HG03558 (cell line): Measurements from ENCODE around the gene TMEM61.
"Not testable (repeated sequence)": the region's sequence is repeated elsewhere in the genome, so short reads cannot be mapped to it uniquely, and the experiment has no call there.

Experiments used
- ATAC-seq: cut with Tn5 transposase; IDR thresholded peaks from one replicate; pipeline ENCODE4 v1.9.1; 2021; ENCODE audit warnings: moderate number of reproducible peaks; ENCODE audit not compliant: unreplicated experiment; ENCODE audit errors: extremely low read depth

Gene TMEM61

DNA sequence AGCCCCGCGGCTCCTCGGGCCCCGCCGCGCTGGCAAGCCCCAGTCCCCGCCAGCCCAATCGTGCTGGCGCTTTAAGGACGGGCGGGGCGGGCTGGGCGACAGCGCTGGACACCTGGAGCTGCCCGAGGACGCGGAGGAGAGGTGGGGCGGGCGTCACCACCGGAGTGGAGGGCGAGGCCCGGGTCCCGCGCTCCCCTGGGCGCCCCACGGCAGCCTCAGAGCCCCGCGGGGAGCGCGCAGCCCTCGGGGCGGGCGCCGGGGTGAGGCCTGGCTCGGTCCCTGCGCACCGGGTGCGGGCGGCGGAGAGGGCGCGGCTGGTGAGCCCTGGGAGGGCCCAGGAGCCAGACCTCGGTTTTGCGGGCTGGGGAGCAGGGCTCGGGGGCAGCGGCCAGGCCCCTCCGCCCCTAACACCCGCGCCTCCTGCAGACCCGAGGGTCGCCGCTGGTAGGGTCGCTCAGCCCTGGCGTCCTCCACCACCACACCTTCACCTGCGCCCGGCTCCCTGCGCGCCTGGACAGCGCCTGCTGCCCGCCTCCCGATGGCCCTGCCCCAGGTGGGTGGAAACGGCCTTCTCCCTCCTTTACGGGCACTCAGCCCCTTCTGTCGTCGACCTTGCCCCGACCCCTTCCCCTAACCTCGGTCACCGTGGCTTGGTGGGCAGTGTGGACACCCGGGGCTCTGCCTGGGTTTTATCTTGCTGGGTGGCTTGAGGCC lies at the start of gene TMEM61:
Gene TMEM61 (plus strand): TSS at position 101 of the 714 bp plus-strand sequence. CDS start 438 bp downstream, at position 539.
- no peak for ATAC-seq

DNA sequence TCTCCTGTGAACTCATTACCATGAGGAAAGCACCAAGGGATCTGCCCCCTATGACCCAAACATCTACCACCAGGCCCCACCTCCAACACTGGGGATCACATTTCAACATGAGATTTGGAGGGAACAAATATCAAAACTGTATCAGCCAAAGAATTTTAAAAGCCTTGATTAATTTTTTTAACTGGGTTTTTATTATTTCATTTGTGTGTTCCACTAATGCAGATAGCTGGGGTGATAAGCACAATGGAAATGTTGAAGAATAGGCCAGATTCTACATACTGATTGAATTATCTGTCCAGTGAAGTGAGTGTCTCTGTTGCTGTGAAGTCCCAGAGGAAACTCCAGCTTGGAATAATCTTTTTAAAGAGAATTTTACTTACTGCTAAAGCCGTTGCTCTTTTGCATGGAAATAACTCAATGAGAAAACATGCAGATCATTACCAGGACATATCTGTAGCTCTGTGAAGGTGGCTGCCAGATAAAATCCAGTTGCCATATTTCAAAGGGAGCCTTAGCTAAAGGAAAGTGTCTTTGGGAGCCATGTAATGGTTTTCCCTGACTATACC lies 49.1 kb upstream of the TMEM61 start:
- ATAC-seq: no peak

GRCh38 chr1:54934081-54934480 lies 46.3 kb upstream of the TMEM61 start:
- not testable (repeated sequence) for ATAC-seq

GRCh38 chr1:54934869-54935268 lies 45.6 kb upstream of the TMEM61 start:
- ATAC-seq: no peak

- ATAC-seq: no peak
These were observed 43.6 kb upstream of the TMEM61 start for GRCh38 chr1:54936791-54937190.

GRCh38 chr1:54937469-54937868 lies 43.0 kb upstream of the TMEM61 start:
- ATAC-seq: no peak

DNA sequence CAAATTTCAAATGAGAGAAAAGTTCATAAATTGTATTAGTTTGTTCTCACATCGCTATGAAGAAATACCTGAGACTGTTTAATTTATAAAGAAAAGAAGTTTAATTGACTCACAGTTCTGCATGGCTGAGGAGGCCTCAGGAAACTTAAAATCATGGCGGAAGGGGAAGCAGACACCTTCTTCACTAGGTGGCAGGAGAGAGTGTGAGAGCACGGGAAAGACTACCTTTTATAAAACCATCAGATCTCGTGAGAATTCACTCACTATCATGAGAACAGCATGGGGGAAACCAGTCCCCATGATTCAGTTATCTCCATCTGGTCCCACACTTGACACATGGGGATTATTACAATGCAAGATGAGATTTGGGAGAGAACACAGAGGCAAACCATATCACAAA lies 41.5 kb upstream of the TMEM61 start:
- not testable (repeated sequence) for ATAC-seq

DNA sequence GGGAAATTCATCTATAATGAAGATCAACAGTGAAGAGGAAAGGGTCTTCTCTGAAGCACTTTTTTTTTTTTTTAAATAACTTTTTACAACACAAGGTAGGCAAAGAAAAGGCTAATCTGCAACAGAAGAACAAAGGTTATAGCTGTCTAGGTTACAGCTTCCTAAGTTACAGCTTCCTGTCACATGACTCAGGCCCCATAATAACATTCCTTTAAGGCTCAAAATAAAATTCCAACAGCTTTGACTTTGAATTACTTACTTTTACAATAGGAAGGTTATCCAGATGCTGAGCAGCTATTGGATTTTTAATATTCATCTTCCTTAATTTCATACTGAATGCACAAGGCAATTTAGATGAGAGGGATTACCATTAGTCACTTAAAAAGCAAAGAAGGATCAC lies 40.4 kb upstream of the TMEM61 start:
- ATAC-seq: no peak

GRCh38 chr1:54942976-54943375 lies 37.5 kb upstream of the TMEM61 start:
- no peak for ATAC-seq

GRCh38 chr1:54944610-54945392 lies 35.6 kb upstream of the TMEM61 start:
- no peak for ATAC-seq

GRCh38 chr1:54945393-54945936 lies 35.0 kb upstream of the TMEM61 start:
- ATAC-seq: no peak

- ATAC-seq: no peak
These were observed 32.9 kb upstream of the TMEM61 start for GRCh38 chr1:54947540-54947939.

DNA sequence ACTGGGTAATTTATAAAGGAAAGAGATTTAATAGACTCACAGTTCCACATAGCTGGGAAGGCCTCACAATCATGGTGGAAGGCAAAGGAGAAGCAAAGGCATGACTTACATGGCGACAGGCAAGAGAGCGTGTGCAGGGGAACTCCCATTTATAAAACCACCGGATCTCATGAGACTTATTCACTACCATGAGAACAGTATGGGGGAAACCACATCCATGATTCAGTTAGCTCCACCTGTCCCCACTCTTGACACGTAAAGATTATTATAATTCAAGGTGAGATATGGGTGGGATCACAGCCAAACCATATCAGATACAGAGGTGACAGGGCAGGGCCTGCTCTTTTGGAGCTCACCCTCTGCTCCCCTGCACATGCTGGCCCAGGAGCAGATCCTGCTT lies 31.4 kb upstream of the TMEM61 start:
- no peak for ATAC-seq

GRCh38 chr1:54950006-54950368 lies 30.4 kb upstream of the TMEM61 start:
- ATAC-seq: no peak

- ATAC-seq: no peak
These were observed 29.9 kb upstream of the TMEM61 start for GRCh38 chr1:54950369-54951163.

DNA sequence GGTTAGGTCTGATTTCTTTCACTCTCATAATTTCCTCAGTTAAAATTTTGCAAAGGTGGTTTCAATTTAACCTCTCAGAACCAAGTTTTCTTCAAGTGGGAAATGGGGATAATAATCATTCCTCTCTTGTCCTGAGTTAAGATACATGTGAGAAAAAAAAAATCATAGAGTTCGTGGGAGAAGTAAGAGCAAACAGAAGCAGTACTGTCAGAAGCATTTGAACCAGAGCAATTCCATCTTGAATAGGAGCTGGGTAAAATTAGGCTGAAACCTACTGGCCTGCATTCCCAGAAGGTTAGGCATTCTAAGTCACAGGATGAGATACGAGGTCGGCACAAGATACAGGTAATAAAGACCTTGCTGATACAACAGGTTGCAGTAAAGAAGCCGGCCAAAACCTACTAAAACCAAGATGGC lies 28.6 kb upstream of the TMEM61 start:
- ATAC-seq: no peak

DNA sequence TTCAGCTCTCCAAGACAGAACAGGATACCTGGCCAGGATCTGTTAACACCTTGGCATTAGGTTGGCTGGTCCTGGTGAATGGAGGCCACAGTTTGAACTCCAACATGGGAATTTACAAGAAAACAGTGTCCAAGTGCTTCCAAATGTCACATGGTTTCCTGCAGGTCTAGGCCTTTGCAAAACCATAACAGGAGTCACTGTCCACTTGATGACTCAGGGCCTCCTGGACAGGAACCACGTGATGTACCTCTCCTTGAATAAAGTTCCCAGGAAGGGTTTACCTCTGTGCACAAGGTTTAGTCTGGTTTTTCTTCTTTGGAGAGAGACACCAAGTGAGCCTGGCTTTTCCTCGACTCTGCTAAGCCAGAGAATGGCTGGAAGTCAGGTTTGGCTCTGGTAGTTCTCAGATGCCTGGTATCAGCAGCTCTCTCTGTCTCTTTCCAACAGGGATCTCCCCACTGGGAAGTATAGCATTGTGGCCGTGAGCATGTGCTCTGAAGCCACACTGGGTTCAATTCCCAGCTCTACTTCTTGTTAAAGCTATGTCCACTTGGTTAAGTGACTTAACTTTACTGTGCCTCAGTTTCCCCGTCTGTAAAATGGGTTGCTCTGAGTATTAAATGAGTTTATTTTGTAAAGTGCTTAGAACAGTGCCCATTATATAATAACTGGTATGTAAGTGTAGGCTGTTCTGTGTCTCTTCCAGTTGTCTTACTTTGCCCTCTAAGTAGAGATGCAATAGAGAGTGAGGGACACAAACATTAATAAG lies 27.3 kb upstream of the TMEM61 start:
- ATAC-seq: no peak

DNA sequence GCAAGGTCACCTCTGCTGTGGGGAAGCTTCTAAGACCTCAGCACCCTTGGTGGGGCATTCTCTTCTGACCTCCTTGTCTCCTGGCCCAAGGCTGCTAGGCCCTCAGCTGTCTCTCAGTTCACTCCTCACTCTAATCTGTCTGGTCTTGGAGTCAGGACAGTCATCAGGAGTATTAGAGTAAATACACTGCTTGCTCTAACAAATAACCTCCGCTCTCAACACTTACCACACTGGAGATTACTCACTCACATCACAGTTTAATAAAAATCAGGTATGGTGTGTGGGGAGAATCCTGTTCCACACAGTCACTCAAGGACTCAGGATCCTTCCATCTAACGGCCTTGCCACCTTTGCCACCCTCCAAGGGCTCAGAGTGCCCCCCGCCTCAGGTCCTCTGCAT lies 26.6 kb upstream of the TMEM61 start:
- no peak for ATAC-seq

- ATAC-seq: no peak
These were observed 25.1 kb upstream of the TMEM61 start for GRCh38 chr1:54955359-54955758.

DNA sequence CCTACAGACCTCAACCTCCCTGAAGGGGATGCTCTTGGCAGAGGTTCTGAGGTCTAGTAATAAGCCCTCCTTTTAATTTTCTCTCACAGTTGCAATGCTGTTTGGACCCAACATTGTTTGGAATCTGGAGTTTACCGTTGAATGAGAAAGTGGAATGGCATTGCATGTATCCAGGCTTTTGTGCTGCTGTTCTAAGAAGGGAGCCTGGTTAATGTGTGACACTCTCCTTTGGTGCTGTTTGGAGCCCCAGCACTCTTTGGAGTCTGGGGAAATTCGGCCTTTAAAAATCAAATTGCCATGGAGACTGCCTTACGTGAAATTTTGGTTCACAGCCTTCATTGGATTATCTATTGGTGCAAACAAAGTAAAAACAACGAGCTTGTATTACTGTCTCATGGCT lies 23.7 kb upstream of the TMEM61 start:
- no peak for ATAC-seq
